NT2/D1 (cell line): ENCODE measurements around the gene TAOK1.

ENCODE experiments used
- DNase-seq: peaks from one replicate; pipeline ENCODE4 v3.0.0-alpha.2; 2011; ENCODE audit warnings: low read depth, low spot score
- H3K27me3 ChIP-seq: 2 replicates; pipeline ENCODE4 v1.6.0; 2011; ENCODE audit warnings: mild to moderate bottlenecking; ENCODE audit not compliant: insufficient read length, insufficient read depth
- H3K36me3 ChIP-seq: 2 replicates; pipeline ENCODE4 v1.6.1; 2011; ENCODE audit warnings: mild to moderate bottlenecking, low read length, mixed read lengths; ENCODE audit not compliant: insufficient read depth, insufficient read length
- H3K4me1 ChIP-seq: 2 replicates; pipeline ENCODE4 v1.5.1; 2011; ENCODE audit not compliant: insufficient read depth, insufficient read length
- H3K4me3 ChIP-seq: 2 replicates; pipeline ENCODE4 v1.5.1; 2011; ENCODE audit warnings: low read depth; ENCODE audit not compliant: insufficient read length
- H3K9ac ChIP-seq: 2 replicates; pipeline ENCODE4 v1.6.0; 2011; ENCODE audit warnings: low read depth; ENCODE audit not compliant: insufficient read length
- H3K9me3 ChIP-seq: 2 replicates; pipeline ENCODE4 v1.5.1; 2011; ENCODE audit warnings: mild to moderate bottlenecking, low read length; ENCODE audit not compliant: insufficient read depth
- SUZ12 ChIP-seq: IDR thresholded peaks from 2 replicates; pipeline ENCODE4 v1.6.1; 2011; ENCODE audit not compliant: insufficient read length, insufficient read depth; ENCODE audit errors: extremely low read depth
- YY1 ChIP-seq: IDR thresholded peaks from 2 replicates; pipeline ENCODE4 v1.6.1; 2011; ENCODE audit not compliant: insufficient read length, insufficient read depth
- ZNF274 ChIP-seq: IDR thresholded peaks from 2 replicates; pipeline ENCODE4 v1.6.1; 2011; ENCODE audit warnings: mild to moderate bottlenecking, low read depth, low read length

Gene TAOK1

GRCh38 chr17:29561554-29562517 is 171.7 kb downstream of the TAOK1 start:
- TF ChIP-seq ZNF274 (no peak), YY1 (no peak), SUZ12 (no peak)
- no peaks in the 10 kb centered on the region for H3K36me3 ChIP-seq
- H3K9me3 ChIP-seq, result no peaks in the 10 kb centered on the region
- no peak for DNase-seq
- no peak overlapping the region for H3K9ac ChIP-seq
- no peak overlapping the region for H3K4me3 ChIP-seq
- H3K4me1 ChIP-seq, result peaks cover 3% of the 10 kb centered on the region
- H3K27me3 ChIP-seq, result peaks cover 21% of the 10 kb centered on the region

DNA sequence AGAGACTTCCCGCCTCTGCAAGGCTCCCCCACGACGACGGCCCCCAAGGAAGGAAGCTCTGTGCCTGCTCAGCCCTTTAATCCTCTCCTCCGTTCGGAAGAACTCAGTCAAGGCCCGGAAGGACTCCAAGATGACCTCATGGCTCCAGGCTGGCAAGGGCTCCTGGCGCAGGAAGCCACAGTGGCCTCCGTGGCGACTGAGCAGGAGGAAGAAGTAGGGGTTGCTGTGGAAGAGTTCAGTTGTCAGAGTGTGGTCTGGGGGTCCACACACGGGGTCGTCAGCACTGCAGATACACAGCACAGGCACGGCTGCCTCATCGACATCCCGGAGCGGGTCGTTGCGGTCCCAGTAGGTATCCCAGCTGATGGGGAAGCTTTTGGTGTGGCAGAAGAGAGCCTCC is 172.5 kb downstream of the TAOK1 start:
- H3K4me1 ChIP-seq, result peaks cover 3% of the 10 kb centered on the region
- H3K9me3 ChIP-seq, result no peaks in the 10 kb centered on the region
- no peak overlapping the region for H3K9ac ChIP-seq
- no peak for DNase-seq
- no peaks in the 10 kb centered on the region for H3K36me3 ChIP-seq
- H3K4me3 ChIP-seq, result no peak overlapping the region
- peaks cover 21% of the 10 kb centered on the region for H3K27me3 ChIP-seq
- TF ChIP-seq YY1, result no peak
- no peak for TF ChIP-seq SUZ12
- no peak for TF ChIP-seq ZNF274

DNA sequence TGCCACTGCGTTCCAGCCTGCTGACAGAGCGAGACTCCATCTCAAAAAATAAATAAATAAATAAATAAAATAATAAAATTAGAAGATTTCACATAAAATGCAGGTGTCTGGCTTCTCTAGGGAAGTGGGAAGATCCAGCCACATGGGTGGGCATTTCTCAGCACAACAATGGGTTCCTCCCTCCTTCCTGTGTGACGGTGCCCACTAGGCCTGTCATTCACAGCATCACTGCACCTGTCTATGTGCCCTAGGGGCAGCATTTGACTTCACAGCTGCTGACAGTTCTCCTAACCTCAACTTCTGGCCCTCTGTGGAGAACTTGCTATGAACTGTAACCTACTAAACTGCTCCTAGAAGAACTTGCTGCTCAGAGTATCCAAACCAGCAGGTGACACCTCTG is 173.7 kb downstream of the TAOK1 start:
- H3K9ac ChIP-seq, result no peak overlapping the region
- H3K4me3 ChIP-seq, result no peak overlapping the region
- peaks cover 21% of the 10 kb centered on the region for H3K27me3 ChIP-seq
- no peaks in the 10 kb centered on the region for H3K9me3 ChIP-seq
- no peak for DNase-seq
- TF ChIP-seq ZNF274 (no peak), SUZ12 (no peak), YY1 (no peak)
- peaks cover 3% of the 10 kb centered on the region for H3K4me1 ChIP-seq
- H3K36me3 ChIP-seq, result no peaks in the 10 kb centered on the region

GRCh38 chr17:29565643-29566472 is 175.7 kb downstream of the TAOK1 start:
- peak overlapping the region; percentile 74 for H3K9ac ChIP-seq
- H3K4me3 ChIP-seq, result peak overlapping the region; percentile 53

DNA sequence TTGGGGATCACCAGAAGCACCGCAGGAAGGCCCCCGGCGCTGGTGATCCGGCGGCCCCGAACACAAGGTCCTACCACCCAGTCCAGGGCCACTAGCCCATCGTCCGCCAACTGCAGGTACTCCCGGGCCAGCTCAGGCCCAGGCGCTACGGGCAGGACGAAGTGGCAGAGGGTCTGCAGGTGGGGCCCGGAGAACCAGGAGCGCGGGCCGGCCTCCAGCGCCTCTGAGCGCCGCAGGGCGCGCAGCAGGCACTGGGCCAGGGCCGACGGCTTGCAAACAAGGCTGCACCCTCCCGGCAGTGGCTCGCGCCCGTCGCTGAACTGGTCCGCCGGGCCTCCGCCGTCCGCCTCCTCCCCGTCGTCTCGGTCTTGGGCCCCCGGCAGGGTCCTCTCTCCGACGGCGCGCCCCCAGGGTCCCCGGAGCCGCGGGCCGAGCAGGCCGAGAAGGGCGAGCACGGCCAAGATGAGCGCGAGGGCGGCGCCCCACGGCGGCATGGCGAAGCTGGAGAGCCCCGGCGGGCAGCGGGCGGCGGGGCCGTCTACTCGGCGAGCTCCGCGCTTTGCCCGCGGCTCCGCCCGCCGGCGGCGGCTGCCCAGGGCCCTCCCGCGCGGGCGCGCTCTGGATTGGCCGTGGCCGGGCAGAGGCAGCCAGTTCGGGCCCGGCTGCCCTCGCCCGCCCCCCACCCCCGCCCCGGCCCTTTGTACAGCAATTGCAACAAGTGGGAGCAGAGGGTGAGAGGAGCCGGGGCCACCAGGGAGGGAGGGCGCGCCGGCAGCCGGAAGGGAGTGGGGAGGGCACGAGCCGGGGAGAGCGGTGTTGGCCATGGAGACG is 176.5 kb downstream of the TAOK1 start, which contains the start of gene ABHD15:
Gene ABHD15 (minus strand): TSS at position 565 of the 831 bp plus-strand sequence. CDS start 71 bp downstream, at position 494.
- DNase-seq, result no peak
- H3K4me1 ChIP-seq, result peaks cover 2% of the 10 kb centered on the region
- TF ChIP-seq YY1 (no peak), SUZ12 (no peak), ZNF274 (no peak)
- peaks cover 21% of the 10 kb centered on the region for H3K27me3 ChIP-seq
- H3K9ac ChIP-seq, result peak within 1 kb of the TSS; percentile 82
- H3K9me3 ChIP-seq, result no peaks in the 10 kb centered on the region
- peaks cover 3% of the 10 kb centered on the region for H3K36me3 ChIP-seq
- peak within 1 kb of the TSS; percentile 68 for H3K4me3 ChIP-seq

More at GRCh38 chr17:29565643-29566472, 175.7 kb downstream of the TAOK1 start:
- no peak for DNase-seq
- Histone ChIP-seq H3K36me3 (no peaks in the 10 kb centered on the region), H3K4me1 (peaks cover 3% of the 10 kb centered on the region), H3K27me3 (peaks cover 21% of the 10 kb centered on the region), H3K9me3 (no peaks in the 10 kb centered on the region)
- TF ChIP-seq YY1 (no peak), SUZ12 (no peak), ZNF274 (no peak)

GRCh38 chr17:29567304-29567553 is 177.1 kb downstream of the TAOK1 start:
- Histone ChIP-seq H3K9me3 (no peaks in the 10 kb centered on the region), H3K27me3 (peaks cover 21% of the 10 kb centered on the region), H3K4me3 (peak overlapping the region; percentile 68), H3K4me1 (no peaks in the 10 kb centered on the region), H3K9ac (peak overlapping the region; percentile 82), H3K36me3 (peaks cover 9% of the 10 kb centered on the region)
- DNase-seq, result no peak
- TF ChIP-seq ZNF274 (no peak), SUZ12 (no peak), YY1 (no peak)
